ENCODE data around the gene TNFRSF4. TPM values are rescaled to one million over a fixed set of nuclear protein-coding genes. Genes with fewer than 3 reads are reported as not detected.

Gene TNFRSF4
- polyA plus RNA-seq, 4 donors = 1.2 to 3.5 (median 3.1) TPM; not detected in 1

- FAIRE-seq = no peak
- Histone ChIP-seq H3K36me3 (ENCODE audit: control insufficient read depth in 3 of 3, insufficient read depth in 2 of 3, low read depth in 1 of 3, low read length in 3 of 3) (peaks cover 0 to 23% (median 0%) of the 10 kb centered on the region in 3 donors), H3K27me3 (ENCODE audit: control insufficient read depth in 3 of 3, insufficient read depth in 3 of 3, low read length in 3 of 3) (peaks cover 0 to 19% (median 11%) of the 10 kb centered on the region in 3 donors), H3K9me3 (ENCODE audit: control insufficient read depth in 2 of 2, insufficient read depth in 1 of 2, low read depth in 1 of 2, low read length in 1 of 2) (no peaks in the 10 kb centered on the region), H3K4me1 (ENCODE audit: control insufficient read depth in 3 of 3, insufficient read depth in 2 of 3, low read depth in 1 of 3, low read length in 2 of 3) (peaks cover 0 to 6% (median 0%) of the 10 kb centered on the region in 3 donors), H3K27ac (ENCODE audit: low read depth in 1 of 3, low read length in 2 of 3) (no peak overlapping the region), H3K4me3 (ENCODE audit: low read depth in 1 of 3, low read length in 3 of 3) (no peak overlapping the region)
- 53 to 75% (median 59%) methylated on average over 29 of the region's 29 CpGs for WGBS, 3 donors
- DNase-seq = no peak
Measured at GRCh38 chr1:1175221-1176062, 38.5 kb downstream of the TNFRSF4 start.

- DNase-seq (peak in 1 of 2 donors; percentile 55), FAIRE-seq (no peak)
- peaks cover 0 to 19% (median 8%) of the 10 kb centered on the region in 3 donors for H3K27me3 ChIP-seq (ENCODE audit: control insufficient read depth in 3 of 3, insufficient read depth in 3 of 3, low read length in 3 of 3)
- no peaks in the 10 kb centered on the region for H3K9me3 ChIP-seq (ENCODE audit: control insufficient read depth in 2 of 2, insufficient read depth in 1 of 2, low read depth in 1 of 2, low read length in 1 of 2)
- 45 to 86% (median 63%) methylated on average over 20 to 35 of the region's 35 CpGs for WGBS, 3 donors
- no peak within 1 kb of the TSS for H3K4me3 ChIP-seq (ENCODE audit: low read depth in 1 of 3, low read length in 3 of 3)
- peaks cover 0 to 6% (median 0%) of the 10 kb centered on the region in 3 donors for H3K4me1 ChIP-seq (ENCODE audit: control insufficient read depth in 3 of 3, insufficient read depth in 2 of 3, low read depth in 1 of 3, low read length in 2 of 3)
- H3K27ac ChIP-seq (ENCODE audit: low read depth in 1 of 3, low read length in 2 of 3) = no peak within 1 kb of the TSS
- peaks cover 0 to 35% (median 0%) of the 10 kb centered on the region in 3 donors for H3K36me3 ChIP-seq (ENCODE audit: control insufficient read depth in 3 of 3, insufficient read depth in 2 of 3, low read depth in 1 of 3, low read length in 3 of 3)
Measured at GRCh38 chr1:1173793-1174415, 40.0 kb downstream of the TNFRSF4 start, which contains the start of gene TTLL10. TSS of gene TTLL10 (plus strand) at chr1:1173880. CDS start at chr1:1179216, 5,336 bp downstream.

- Histone ChIP-seq H3K9me3 (ENCODE audit: control insufficient read depth in 2 of 2, insufficient read depth in 1 of 2, low read depth in 1 of 2, low read length in 1 of 2) (no peaks in the 10 kb centered on the region), H3K27me3 (ENCODE audit: control insufficient read depth in 3 of 3, insufficient read depth in 3 of 3, low read length in 3 of 3) (peaks cover 0 to 19% (median 8%) of the 10 kb centered on the region in 3 donors), H3K36me3 (ENCODE audit: control insufficient read depth in 3 of 3, insufficient read depth in 2 of 3, low read depth in 1 of 3, low read length in 3 of 3) (peaks cover 0 to 39% (median 0%) of the 10 kb centered on the region in 3 donors), H3K4me3 (ENCODE audit: low read depth in 1 of 3, low read length in 3 of 3) (no peak overlapping the region), H3K4me1 (ENCODE audit: control insufficient read depth in 3 of 3, insufficient read depth in 2 of 3, low read depth in 1 of 3, low read length in 2 of 3) (peaks cover 0 to 11% (median 0%) of the 10 kb centered on the region in 3 donors), H3K27ac (ENCODE audit: low read depth in 1 of 3, low read length in 2 of 3) (no peak overlapping the region)
- FAIRE-seq = no peak
- no peak for DNase-seq
- 56 to 74% (median 64%) methylated on average over 31 to 32 of the region's 32 CpGs for WGBS, 3 donors
Measured at GRCh38 chr1:1173061-1173792, 40.7 kb downstream of the TNFRSF4 start.

- H3K4me3 ChIP-seq (ENCODE audit: low read depth in 1 of 3, low read length in 3 of 3) = no peak overlapping the region
- H3K27me3 ChIP-seq (ENCODE audit: control insufficient read depth in 3 of 3, insufficient read depth in 3 of 3, low read length in 3 of 3) = peaks cover 0 to 16% (median 3%) of the 10 kb centered on the region in 3 donors
- H3K27ac ChIP-seq (ENCODE audit: low read depth in 1 of 3, low read length in 2 of 3) = no peak overlapping the region
- DNase-seq = no peak
- 40 to 62% (median 53%) methylated on average over 27 to 33 of the region's 33 CpGs for WGBS, 3 donors
- peaks cover 0 to 25% (median 1%) of the 10 kb centered on the region in 3 donors for H3K4me1 ChIP-seq (ENCODE audit: control insufficient read depth in 3 of 3, insufficient read depth in 2 of 3, low read depth in 1 of 3, low read length in 2 of 3)
- no peak for FAIRE-seq
- H3K36me3 ChIP-seq (ENCODE audit: control insufficient read depth in 3 of 3, insufficient read depth in 2 of 3, low read depth in 1 of 3, low read length in 3 of 3) = peaks cover 0 to 53% (median 0%) of the 10 kb centered on the region in 3 donors
- H3K9me3 ChIP-seq (ENCODE audit: control insufficient read depth in 2 of 2, insufficient read depth in 1 of 2, low read depth in 1 of 2, low read length in 1 of 2) = no peaks in the 10 kb centered on the region
Measured at GRCh38 chr1:1171546-1172340, 42.2 kb downstream of the TNFRSF4 start.

- Histone ChIP-seq H3K27ac (ENCODE audit: low read depth in 1 of 3, low read length in 2 of 3) (no peak overlapping the region), H3K9me3 (ENCODE audit: control insufficient read depth in 2 of 2, insufficient read depth in 1 of 2, low read depth in 1 of 2, low read length in 1 of 2) (no peaks in the 10 kb centered on the region), H3K4me3 (ENCODE audit: low read depth in 1 of 3, low read length in 3 of 3) (no peak overlapping the region), H3K36me3 (ENCODE audit: control insufficient read depth in 3 of 3, insufficient read depth in 2 of 3, low read depth in 1 of 3, low read length in 3 of 3) (peaks cover 0 to 58% (median 0%) of the 10 kb centered on the region in 3 donors), H3K27me3 (ENCODE audit: control insufficient read depth in 3 of 3, insufficient read depth in 3 of 3, low read length in 3 of 3) (peaks cover 0 to 16% (median 3%) of the 10 kb centered on the region in 3 donors), H3K4me1 (ENCODE audit: control insufficient read depth in 3 of 3, insufficient read depth in 2 of 3, low read depth in 1 of 3, low read length in 2 of 3) (peaks cover 0 to 30% (median 2%) of the 10 kb centered on the region in 3 donors)
- DNase-seq (no peak), FAIRE-seq (no peak)
- 35 to 57% (median 54%) methylated on average over 7 to 12 of the region's 12 CpGs for WGBS, 3 donors
Measured at GRCh38 chr1:1171161-1171545, 42.8 kb downstream of the TNFRSF4 start.

GRCh38 chr1:1170215-1171091 is 43.5 kb downstream of the TNFRSF4 start:
- no peak for FAIRE-seq
- DNase-seq = no peak
- H3K4me1 ChIP-seq (ENCODE audit: control insufficient read depth in 3 of 3, insufficient read depth in 2 of 3, low read depth in 1 of 3, low read length in 2 of 3) = peaks cover 0 to 36% (median 2%) of the 10 kb centered on the region in 3 donors
- peaks cover 0 to 63% (median 0%) of the 10 kb centered on the region in 3 donors for H3K36me3 ChIP-seq (ENCODE audit: control insufficient read depth in 3 of 3, insufficient read depth in 2 of 3, low read depth in 1 of 3, low read length in 3 of 3)
- H3K9me3 ChIP-seq (ENCODE audit: control insufficient read depth in 2 of 2, insufficient read depth in 1 of 2, low read depth in 1 of 2, low read length in 1 of 2) = no peaks in the 10 kb centered on the region
- H3K27me3 ChIP-seq (ENCODE audit: control insufficient read depth in 3 of 3, insufficient read depth in 3 of 3, low read length in 3 of 3) = peaks cover 0 to 16% (median 3%) of the 10 kb centered on the region in 3 donors
- no peak overlapping the region for H3K27ac ChIP-seq (ENCODE audit: low read depth in 1 of 3, low read length in 2 of 3)
- 39 to 52% (median 43%) methylated on average over 23 to 26 of the region's 26 CpGs for WGBS, 3 donors
- H3K4me3 ChIP-seq (ENCODE audit: low read depth in 1 of 3, low read length in 3 of 3) = no peak overlapping the region
